Natural killer cell treated with Interleukin-12 subunit alpha and Interleukin-12 subunit beta and Interleukin-15 and Interleukin-18, amount 100 ng/mL, for 72 hours (primary cell): Measurements from ENCODE around the gene IQCM. TPM values are rescaled to one million over a fixed set of nuclear protein-coding genes. Genes with fewer than 3 reads are reported as not detected.
"Not testable (repeated sequence)": the region's sequence is repeated elsewhere in the genome, so short reads cannot be mapped to it uniquely, and the experiment has no call there.

Experiments used
- ATAC-seq, 2 donors: fragments of 150-1000 bp; cut with Tn5 transposase in 1 of 2; sonication (Bioruptor Pico), chemical (Tn5 transposase) in 1 of 2; 2 replicates each; pipeline ENCODE4 v1.10.0; 2021
- DNase-seq: peaks from one replicate; pipeline ENCODE4 v3.0.0; 2022; ENCODE audit warnings: low spot score
- H3K27ac Mint-ChIP-seq, 2 donors: 1 replicate in 1 of 2; 2 replicates in 1 of 2; pipeline ENCODE4 v1.8.0; 2022; ENCODE audit warnings: mixed read lengths in 2 of 2, mild to moderate bottlenecking in 1 of 2, moderate library complexity in 1 of 2
- H3K27me3 Mint-ChIP-seq, 2 donors: 1 replicate in 1 of 2; 2 replicates in 1 of 2; pipeline ENCODE4 v1.8.0; 2022; ENCODE audit warnings: mixed read lengths in 2 of 2
- H3K36me3 Mint-ChIP-seq: one replicate; pipeline ENCODE4 v1.8.0; 2022; ENCODE audit warnings: mixed read lengths
- H3K4me1 Mint-ChIP-seq, 2 donors: 1 replicate in 1 of 2; 2 replicates in 1 of 2; pipeline ENCODE4 v1.8.0; 2022; ENCODE audit warnings: low read depth in 2 of 2, mixed read lengths in 2 of 2, mild to moderate bottlenecking in 1 of 2
- H3K4me3 Mint-ChIP-seq: one replicate; pipeline ENCODE4 v1.8.0; 2022; ENCODE audit warnings: mixed read lengths
- H3K9me3 Mint-ChIP-seq: 2 replicates; pipeline ENCODE4 v1.8.0; 2022; ENCODE audit warnings: mixed read lengths
- total RNA-seq, 2 donors: library from RNA; stranded (reverse); gene quantifications; one replicate each; pipeline ENCODE4 v1.2.3, GENCODE V29; 2022

IQCM gene
- total RNA-seq, 2 donors from 2014 or later, result not detected

GRCh38 chr4:149370785-149371420, 444.7 kb downstream of the IQCM start:
- no peaks in the 10 kb centered on the region for H3K36me3 Mint-ChIP-seq
- ATAC-seq (no peak), DNase-seq (no peak)
- H3K9me3 Mint-ChIP-seq, result no peaks in the 10 kb centered on the region
- H3K27me3 Mint-ChIP-seq, result no peaks in the 10 kb centered on the region
- H3K4me1 Mint-ChIP-seq, result no peaks in the 10 kb centered on the region
- H3K4me3 Mint-ChIP-seq, result no peak overlapping the region
- H3K27ac Mint-ChIP-seq, result no peak overlapping the region

DNA sequence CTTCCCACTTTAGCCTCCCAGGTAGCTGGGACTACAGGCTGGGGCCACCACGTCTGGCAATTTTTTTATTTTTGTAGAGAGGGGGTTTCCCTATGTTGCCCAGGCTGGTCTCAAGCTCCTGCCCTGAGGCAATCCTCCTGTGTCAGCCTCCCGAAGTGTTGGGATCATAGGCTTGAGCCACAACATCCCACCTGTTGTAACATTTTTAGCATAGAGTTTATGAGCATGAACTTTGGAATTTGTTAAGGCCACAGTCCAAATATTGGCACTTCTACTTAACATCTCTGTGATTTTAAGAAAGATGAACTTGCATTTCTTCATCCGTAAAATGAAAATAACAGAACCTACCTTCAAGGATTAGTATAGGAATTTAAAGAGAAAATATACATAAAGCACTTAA, 445.6 kb downstream of the IQCM start:
- H3K36me3 Mint-ChIP-seq, result no peaks in the 10 kb centered on the region
- ATAC-seq (no peak), DNase-seq (no peak)
- H3K4me3 Mint-ChIP-seq, result no peak overlapping the region
- H3K9me3 Mint-ChIP-seq, result no peaks in the 10 kb centered on the region
- H3K27ac Mint-ChIP-seq, result no peak overlapping the region
- no peaks in the 10 kb centered on the region for H3K27me3 Mint-ChIP-seq
- no peaks in the 10 kb centered on the region for H3K4me1 Mint-ChIP-seq

DNA sequence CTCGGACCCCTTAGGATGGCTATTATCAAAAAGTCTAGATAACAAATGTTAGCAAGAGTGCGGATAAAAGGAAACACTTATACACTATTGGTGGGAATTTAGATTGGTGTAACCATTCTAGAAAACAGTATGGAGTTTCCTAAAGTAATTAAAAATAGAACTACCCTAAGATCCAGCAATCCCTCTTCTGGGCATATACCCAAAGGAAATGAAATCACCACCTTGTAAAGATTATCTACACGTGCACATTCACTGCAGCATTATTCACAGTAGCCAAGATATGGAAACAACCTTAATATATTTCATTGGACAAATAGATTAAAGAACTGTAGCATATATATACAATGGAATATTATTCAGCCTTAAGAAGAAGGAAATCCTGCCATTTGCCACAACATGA, 462.4 kb downstream of the IQCM start:
- Mint-ChIP-seq H3K4me1 (no peaks in the 10 kb centered on the region), H3K27ac (no peak overlapping the region), H3K27me3 (no peaks in the 10 kb centered on the region), H3K4me3 (no peak overlapping the region), H3K9me3 (peaks cover 17% of the 10 kb centered on the region), H3K36me3 (peaks cover 3% of the 10 kb centered on the region)
- DNase-seq (no peak), ATAC-seq (no peak)

DNA sequence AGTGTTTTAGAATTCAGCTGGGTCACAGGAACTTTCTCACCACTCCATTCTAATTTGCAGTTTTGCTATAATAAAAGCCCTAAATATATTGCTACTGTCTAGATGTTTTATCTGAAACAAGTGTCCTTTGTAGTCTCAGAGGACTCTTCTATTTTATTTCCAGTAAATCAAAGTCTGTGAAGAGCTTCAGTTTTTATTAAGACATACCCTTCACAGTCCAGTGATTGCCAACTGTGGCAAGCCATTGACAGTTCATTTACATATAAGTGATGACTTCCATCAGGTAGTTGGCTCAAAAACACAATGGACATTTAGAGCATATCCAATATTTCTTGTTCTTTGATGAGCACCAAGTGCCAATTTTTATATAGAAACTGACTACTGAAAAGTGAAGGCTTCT, 466.1 kb downstream of the IQCM start:
- H3K27ac Mint-ChIP-seq, result no peak overlapping the region
- H3K9me3 Mint-ChIP-seq, result peaks cover 17% of the 10 kb centered on the region
- no peaks in the 10 kb centered on the region for H3K27me3 Mint-ChIP-seq
- no peaks in the 10 kb centered on the region for H3K4me1 Mint-ChIP-seq
- no peak for ATAC-seq
- no peaks in the 10 kb centered on the region for H3K36me3 Mint-ChIP-seq
- H3K4me3 Mint-ChIP-seq, result no peak overlapping the region
- no peak for DNase-seq

GRCh38 chr4:149347139-149347538, 468.5 kb downstream of the IQCM start:
- Mint-ChIP-seq H3K4me1 (no peaks in the 10 kb centered on the region), H3K27me3 (no peaks in the 10 kb centered on the region), H3K36me3 (no peaks in the 10 kb centered on the region), H3K4me3 (no peak overlapping the region), H3K27ac (no peak overlapping the region), H3K9me3 (peaks cover 8% of the 10 kb centered on the region)
- ATAC-seq (no peak), DNase-seq (no peak)

DNA sequence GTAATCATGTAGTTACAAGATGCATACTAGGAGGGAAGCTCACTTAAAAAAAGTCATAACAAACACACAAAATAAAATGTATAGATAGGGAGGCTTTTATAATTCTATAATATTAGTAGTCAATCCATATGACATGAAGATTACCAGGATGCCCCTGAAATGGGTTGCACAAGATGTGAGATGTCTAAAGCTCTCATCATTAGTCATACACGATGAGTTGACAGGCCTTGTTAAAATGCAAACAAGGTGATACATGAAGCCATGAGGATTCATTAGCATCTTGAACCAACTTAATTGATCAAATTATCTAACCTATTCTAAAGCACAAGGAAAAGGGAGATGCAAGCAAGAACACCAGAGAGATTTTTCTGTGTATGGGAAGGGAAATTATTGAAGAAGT, 470.2 kb downstream of the IQCM start:
- ATAC-seq (no peak), DNase-seq (no peak)
- Mint-ChIP-seq H3K36me3 (peaks cover under 1% of the 10 kb centered on the region), H3K4me1 (no peaks in the 10 kb centered on the region), H3K27me3 (no peaks in the 10 kb centered on the region), H3K4me3 (no peak overlapping the region), H3K9me3 (peaks cover 8% of the 10 kb centered on the region), H3K27ac (no peak overlapping the region)

- no peak for DNase-seq
- H3K27ac Mint-ChIP-seq, result no peak overlapping the region
- no peaks in the 10 kb centered on the region for H3K4me1 Mint-ChIP-seq
- peaks cover 5% of the 10 kb centered on the region for H3K36me3 Mint-ChIP-seq
- no peak for ATAC-seq
- H3K27me3 Mint-ChIP-seq, result no peaks in the 10 kb centered on the region
- peaks cover 13% of the 10 kb centered on the region for H3K9me3 Mint-ChIP-seq
- H3K4me3 Mint-ChIP-seq, result no peak overlapping the region
Observed at GRCh38 chr4:149344436-149344835, 471.2 kb downstream of the IQCM start.

- H3K27me3 Mint-ChIP-seq, result no peaks in the 10 kb centered on the region
- peaks cover 21% of the 10 kb centered on the region for H3K9me3 Mint-ChIP-seq
- H3K36me3 Mint-ChIP-seq, result peaks cover 5% of the 10 kb centered on the region
- ATAC-seq, result no peak
- no peak overlapping the region for H3K27ac Mint-ChIP-seq
- no peaks in the 10 kb centered on the region for H3K4me1 Mint-ChIP-seq
- no peak overlapping the region for H3K4me3 Mint-ChIP-seq
- DNase-seq, result no peak
Observed at GRCh38 chr4:149343614-149344013, 472.0 kb downstream of the IQCM start.

DNA sequence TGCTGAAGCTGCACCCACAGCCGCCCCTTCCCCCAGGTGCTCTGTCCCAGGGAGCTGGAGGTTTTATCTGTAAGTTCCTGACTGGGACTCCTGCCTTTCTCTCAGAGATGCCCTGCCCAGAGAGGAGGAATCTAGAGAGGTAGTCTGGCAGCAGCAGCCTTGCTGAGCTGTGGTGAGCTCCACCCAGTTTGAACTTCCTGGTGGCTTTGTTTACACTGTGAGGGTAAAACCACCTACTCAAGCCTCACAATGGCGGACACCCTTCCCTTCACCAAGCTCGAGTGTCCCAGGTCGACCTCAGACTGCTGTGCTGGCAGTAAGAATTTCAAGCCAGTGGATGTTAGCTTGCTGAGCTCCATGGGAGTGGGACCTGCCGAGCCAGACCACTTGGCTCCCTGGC, 474.5 kb downstream of the IQCM start:
- not testable (repeated sequence) for ATAC-seq, H3K4me1 Mint-ChIP-seq, H3K27me3 Mint-ChIP-seq, H3K27ac Mint-ChIP-seq, H3K36me3 Mint-ChIP-seq, DNase-seq, H3K4me3 Mint-ChIP-seq
- H3K9me3 Mint-ChIP-seq, result peaks cover 26% of the 10 kb centered on the region

GRCh38 chr4:149328161-149328560, 487.5 kb downstream of the IQCM start:
- Mint-ChIP-seq H3K9me3 (peaks cover 17% of the 10 kb centered on the region), H3K4me3 (no peak overlapping the region)
- no peak for ATAC-seq

GRCh38 chr4:149322203-149322602, 493.4 kb downstream of the IQCM start:
- Mint-ChIP-seq H3K36me3 (peaks cover 4% of the 10 kb centered on the region), H3K4me3 (no peak overlapping the region), H3K9me3 (peaks cover 18% of the 10 kb centered on the region), H3K27ac (no peak overlapping the region), H3K27me3 (no peaks in the 10 kb centered on the region), H3K4me1 (no peaks in the 10 kb centered on the region)
- ATAC-seq (no peak), DNase-seq (no peak)

More at GRCh38 chr4:149328161-149328560, 487.5 kb downstream of the IQCM start:
- no peak for DNase-seq
- H3K36me3 Mint-ChIP-seq, result peaks cover 7% of the 10 kb centered on the region
- H3K4me1 Mint-ChIP-seq, result no peaks in the 10 kb centered on the region
- H3K27ac Mint-ChIP-seq, result no peak overlapping the region
- no peaks in the 10 kb centered on the region for H3K27me3 Mint-ChIP-seq

DNA sequence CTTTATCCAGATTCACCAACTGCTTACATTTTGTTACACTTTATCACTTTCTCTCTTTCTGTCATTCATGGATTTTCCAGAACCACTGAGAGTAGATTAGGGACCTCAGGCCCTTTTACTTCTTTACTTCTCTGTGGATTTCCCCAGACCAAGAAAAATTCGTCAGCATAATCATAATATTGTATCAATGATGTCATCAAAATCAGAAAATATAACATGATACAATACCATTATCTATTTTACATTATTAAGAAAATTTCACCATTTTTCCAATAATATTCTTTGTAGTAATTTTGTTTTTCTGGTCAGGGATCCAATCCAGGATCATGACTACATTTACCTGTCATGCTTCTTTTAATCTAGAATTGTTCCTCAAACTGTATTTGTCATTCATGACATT, 494.2 kb downstream of the IQCM start:
- no peak for ATAC-seq
- peaks cover 4% of the 10 kb centered on the region for H3K36me3 Mint-ChIP-seq

GRCh38 chr4:149311076-149311475, 504.6 kb downstream of the IQCM start:
- H3K27me3 Mint-ChIP-seq, result no peaks in the 10 kb centered on the region
- DNase-seq (no peak), ATAC-seq (no peak)
- no peaks in the 10 kb centered on the region for H3K36me3 Mint-ChIP-seq
- peaks cover 14% of the 10 kb centered on the region for H3K9me3 Mint-ChIP-seq
- no peak overlapping the region for H3K4me3 Mint-ChIP-seq
- no peak overlapping the region for H3K27ac Mint-ChIP-seq
- H3K4me1 Mint-ChIP-seq, result no peaks in the 10 kb centered on the region

More for the DNA sequence above, 494.2 kb downstream of the IQCM start:
- Mint-ChIP-seq H3K27me3 (no peaks in the 10 kb centered on the region), H3K4me3 (no peak overlapping the region), H3K4me1 (no peaks in the 10 kb centered on the region), H3K27ac (no peak overlapping the region), H3K9me3 (peaks cover 15% of the 10 kb centered on the region)
- DNase-seq, result no peak

DNA sequence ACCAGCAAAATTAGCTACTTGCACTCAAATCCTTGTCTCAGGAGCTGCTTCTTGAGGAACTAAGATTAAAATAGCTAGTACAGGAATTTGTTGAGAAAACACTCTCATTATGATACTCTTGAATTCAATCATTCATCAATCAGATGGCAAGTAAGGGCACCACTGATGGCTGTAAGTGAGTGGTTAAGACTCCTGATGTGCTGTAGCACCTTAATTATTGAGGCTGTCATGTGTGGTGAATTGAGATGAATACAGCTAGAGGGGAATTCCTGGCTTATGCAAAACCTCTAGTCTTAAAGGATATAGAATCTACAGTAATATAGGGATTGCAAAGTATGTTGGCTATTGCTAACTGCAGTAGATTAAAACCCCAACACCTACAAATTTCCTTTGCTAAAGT, 509.1 kb downstream of the IQCM start:
- H3K9me3 Mint-ChIP-seq, result peaks cover 16% of the 10 kb centered on the region
- DNase-seq (no peak), ATAC-seq (no peak)
- no peaks in the 10 kb centered on the region for H3K36me3 Mint-ChIP-seq
- H3K4me3 Mint-ChIP-seq, result no peak overlapping the region
- no peaks in the 10 kb centered on the region for H3K4me1 Mint-ChIP-seq
- H3K27ac Mint-ChIP-seq, result no peak overlapping the region
- no peaks in the 10 kb centered on the region for H3K27me3 Mint-ChIP-seq
